HG02973 (cell line): Measurements from ENCODE around the gene GPR162.
A peak's percentile ranks its signal among the peaks of the same experiment; 100 is the strongest.

ENCODE experiments used
- ATAC-seq: cut with Tn5 transposase; IDR thresholded peaks from one replicate; pipeline ENCODE4 v1.9.1; 2021; ENCODE audit warnings: moderate library complexity; ENCODE audit not compliant: unreplicated experiment

Gene GPR162

DNA sequence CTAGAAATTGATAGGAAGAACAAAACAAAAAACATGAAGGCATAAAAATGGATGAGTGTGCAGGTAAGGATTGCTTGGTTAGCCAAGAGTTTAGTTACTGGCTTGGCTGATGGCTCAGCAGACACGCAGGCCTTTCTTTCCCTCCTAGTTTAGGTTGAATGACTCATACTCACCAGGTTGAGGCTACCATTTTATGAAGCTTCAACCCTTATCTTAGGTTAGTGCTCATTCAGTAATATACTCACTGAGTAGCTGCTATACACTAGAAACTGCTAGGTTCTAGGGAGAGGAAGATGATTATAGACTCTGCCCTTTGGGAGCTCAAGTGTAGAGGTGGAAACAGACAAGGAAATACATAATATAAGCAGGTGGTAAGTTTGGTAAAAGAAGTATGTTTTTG, 12.6 kb downstream of the GPR162 start:
- no peak for ATAC-seq

DNA sequence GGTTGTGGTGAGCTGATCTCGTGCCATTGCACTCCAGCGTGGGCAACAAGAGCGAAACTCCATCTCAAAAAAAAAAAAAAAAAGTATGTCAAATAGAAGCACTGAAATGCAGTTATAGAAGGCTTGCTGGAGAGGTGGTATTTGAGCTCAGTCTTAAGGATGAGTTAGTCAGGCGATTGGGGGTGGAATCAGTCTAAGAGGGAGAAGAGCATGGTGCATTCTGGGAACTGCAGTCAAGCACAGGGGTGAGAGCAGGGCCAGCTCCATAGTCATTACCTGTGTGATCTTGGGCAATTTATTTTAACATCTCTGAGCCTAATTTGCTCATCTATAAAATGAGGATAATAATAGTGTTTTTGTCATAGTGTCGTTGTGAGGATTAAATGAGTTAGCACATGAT, 13.3 kb downstream of the GPR162 start:
- ATAC-seq: no peak

DNA sequence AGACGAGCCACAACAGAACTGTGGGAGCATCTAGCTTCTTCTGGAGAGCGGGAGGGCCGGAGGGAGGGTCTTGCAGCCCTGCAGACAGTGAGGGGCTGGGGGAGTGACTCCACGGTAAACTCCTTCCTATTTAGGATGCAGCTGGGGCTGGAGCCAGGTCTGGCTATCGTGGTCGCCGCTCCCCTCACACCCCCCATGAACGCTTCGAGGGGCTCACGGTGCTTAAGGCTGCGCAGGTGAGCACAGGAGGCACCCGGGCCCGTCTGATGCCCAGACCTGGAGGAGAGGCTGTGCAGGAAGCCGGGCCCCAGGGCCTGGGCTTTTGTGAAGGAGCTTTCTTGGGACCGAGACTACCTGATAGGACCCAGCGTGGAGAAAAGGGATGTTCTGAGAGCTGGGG, 15.2 kb downstream of the GPR162 start:
- no peak for ATAC-seq

DNA sequence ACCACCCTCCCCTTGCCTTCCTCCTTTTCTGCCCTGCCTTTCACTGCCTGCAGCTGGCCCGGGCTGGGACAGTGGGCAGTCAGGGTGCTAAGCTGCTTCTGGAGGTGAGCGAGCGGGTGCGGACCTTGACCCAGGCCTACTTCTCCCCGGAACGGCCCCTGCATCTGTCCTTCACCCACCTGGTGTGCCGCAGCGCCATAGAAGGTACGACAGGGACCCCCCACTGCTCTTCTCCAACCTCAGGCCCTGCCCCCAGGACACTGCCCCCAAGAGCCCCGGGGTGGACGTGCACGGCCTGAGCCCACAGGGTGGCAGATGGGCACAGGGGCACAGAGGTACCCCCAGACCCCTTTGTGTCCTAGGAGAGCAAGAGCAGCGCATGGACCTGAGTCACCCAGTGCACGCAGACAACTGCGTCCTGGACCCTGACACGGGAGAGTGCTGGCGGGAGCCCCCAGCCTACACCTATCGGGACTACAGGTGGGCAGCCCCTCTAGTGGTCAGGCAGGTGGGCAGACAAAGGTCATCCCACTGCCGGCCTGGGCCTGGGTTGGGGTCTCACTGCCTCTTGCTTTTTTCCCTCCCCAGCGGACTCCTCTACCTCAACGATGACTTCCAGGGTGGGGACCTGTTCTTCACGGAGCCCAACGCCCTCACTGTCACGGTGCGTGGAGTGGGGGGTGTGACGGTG, 15.9 kb downstream of the GPR162 start:
- ATAC-seq: no peak

DNA sequence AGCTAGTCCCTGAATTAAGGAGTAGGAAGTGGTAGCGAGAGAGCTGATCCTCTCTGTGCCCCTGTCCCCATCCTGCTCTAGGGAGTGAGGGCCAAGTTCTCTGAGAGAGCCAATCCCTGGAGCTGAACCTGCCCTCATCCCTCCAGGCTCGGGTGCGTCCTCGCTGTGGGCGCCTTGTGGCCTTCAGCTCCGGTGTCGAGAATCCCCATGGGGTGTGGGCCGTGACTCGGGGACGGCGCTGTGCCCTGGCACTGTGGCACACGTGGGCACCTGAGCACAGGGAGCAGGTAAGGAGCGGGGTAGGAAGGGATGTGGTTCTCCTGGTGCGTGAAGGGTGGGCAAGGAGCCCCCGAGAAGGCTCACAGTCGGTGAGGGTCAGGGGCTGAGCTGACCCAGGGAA, 17.2 kb downstream of the GPR162 start:
- no peak for ATAC-seq

DNA sequence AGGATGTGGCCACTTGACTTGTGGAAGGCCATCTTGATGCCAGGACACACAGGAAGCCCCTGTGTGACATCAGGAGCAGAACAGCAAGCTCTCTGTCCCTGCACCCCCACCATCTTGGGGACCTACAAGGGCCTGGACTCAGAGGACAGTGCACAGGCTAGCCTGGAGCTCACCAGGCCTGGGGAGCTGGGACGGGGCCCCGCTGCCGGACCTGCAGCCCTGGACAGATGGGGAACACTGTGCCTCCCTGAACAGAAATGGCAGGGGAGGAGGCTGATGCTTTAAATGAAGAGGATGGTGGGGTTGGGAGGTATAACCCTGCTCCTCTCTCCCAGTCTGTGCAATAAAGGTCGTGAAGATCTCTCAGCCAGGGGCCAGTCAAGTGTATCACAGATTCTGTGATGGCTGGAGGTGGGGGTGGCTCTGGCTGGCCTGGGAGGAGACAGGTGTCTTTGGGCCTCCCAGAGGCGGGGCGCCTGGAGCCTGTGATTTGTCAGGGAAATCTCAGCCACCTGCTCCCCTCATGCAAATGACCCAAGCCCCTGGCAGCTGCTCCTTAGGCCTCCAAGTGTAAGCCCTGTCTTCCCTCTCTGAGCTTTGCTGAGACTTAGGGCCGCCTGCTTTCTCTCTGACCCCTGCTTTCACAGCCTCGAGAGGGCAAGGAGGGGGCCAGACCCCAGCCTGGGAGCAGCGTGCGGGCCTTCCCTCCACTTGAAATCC, 18.0 kb downstream of the GPR162 start:
- ATAC-seq: no peak

DNA sequence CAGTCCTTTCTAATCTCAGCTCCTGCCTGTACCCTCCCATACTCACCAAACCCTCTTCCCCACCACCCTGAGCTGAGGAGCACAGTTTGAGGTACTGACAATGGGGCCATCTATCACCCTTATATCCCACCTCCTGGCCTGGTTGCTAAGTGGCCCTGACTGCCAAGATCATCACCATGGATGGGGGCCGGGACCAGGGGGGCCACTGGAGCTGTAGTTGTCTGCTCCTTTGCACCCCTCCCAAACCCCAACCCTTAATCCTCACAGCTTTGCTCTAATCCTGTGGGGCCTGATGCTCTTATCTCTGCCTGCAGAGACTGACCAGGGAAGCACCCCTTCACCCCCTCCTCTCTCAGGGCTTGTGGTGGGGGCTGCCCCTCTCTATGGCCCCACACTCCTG, 18.7 kb downstream of the GPR162 start:
- ATAC-seq: no peak

DNA sequence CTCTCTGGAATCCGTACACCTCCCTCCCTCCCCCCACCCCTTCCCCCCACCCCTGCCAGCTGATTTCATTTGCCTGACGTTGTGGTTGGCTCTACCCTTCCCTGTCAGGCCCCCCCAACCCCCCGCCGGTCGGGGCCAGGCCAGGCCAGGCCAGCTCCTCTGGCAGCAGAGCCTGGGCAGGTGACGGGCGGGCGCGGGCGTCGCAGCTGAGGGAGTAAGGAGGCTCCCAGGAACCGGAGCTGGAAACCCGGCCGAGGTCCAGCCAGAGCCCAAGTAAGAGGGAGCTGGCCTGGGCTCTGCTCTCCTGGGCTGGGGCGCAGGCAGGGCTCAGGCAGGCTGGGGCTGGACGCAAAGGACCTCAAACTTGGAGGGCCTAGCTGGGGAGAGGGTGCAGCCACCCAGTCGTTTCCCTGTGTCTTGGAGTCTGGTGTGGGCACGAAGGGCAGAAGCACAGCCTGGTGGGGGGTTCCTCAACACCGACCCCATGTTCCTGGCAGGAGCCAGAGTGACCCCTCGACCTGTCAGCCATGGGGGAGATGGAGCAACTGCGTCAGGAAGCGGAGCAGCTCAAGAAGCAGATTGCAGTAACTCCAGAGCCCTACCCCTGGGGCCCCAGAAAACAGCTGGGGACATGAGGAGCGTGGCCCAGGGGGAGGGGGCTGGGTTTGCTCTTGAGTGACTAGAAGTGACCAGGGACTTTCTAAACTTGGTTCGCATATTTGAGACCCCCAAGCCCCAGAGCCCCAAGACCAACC, 19.3 kb downstream of the GPR162 start, which contains the start of gene GNB3:
Gene GNB3 (plus strand): TSS at position 165 of the 755 bp plus-strand sequence. CDS start 363 bp downstream, at position 528.
- ATAC-seq: no peak

DNA sequence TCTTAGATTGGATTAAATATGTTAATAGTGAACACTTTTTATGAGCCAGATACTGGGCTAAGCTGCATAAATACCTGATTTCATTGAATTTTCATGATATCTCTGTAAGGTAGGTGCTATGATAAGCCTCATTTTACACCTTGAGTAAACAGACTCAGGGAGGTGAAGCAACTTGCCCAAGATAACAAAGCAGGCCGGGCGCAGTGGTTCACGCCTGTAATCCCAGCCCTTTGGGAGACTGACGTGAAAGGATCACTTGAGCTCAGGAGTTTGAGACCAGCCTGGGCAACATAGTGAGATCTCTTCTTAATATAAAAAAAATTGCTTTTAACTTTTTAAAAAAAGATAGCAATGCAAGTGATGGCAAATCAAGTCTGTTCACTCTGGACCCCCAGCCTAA, 20.5 kb downstream of the GPR162 start:
- ATAC-seq: no peak

DNA sequence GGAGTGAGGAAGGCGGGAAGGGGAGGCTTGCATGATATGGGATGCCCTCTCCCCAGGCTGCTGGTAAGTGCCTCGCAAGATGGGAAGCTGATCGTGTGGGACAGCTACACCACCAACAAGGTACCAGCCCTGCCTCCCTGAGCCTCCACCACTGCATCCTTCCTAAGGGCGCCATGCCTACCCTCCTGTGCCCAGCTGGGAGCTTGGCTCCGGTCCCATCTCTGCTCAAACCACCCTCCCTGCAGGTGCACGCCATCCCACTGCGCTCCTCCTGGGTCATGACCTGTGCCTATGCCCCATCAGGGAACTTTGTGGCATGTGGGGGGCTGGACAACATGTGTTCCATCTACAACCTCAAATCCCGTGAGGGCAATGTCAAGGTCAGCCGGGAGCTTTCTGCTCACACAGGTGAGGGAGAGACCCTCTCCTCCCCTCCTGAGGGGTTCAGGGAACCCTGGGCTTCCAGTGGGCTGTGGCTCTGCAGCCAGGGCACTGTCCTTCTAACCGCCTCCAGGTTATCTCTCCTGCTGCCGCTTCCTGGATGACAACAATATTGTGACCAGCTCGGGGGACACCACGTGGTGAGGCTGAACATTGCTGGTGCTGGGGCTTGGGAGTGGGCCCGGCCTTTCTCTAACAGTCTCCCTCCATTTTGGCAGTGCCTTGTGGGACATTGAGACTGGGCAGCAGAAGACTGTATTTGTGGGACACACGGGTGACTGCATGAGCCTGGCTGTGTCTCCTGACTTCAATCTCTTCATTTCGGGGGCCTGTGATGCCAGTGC, 21.7 kb downstream of the GPR162 start:
- ATAC-seq: no peak

DNA sequence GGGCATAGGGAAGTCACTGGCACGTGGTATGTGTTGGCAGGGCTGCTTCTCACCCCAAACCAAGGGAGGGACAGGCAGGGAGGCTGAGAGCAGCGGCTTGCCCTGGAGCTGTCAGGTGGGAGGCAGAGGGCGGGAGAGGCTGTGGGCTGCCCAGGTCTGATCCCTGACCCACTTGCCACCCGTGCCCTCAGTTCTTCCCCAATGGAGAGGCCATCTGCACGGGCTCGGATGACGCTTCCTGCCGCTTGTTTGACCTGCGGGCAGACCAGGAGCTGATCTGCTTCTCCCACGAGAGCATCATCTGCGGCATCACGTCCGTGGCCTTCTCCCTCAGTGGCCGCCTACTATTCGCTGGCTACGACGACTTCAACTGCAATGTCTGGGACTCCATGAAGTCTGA, 23.8 kb downstream of the GPR162 start:
- ATAC-seq: no peak

DNA sequence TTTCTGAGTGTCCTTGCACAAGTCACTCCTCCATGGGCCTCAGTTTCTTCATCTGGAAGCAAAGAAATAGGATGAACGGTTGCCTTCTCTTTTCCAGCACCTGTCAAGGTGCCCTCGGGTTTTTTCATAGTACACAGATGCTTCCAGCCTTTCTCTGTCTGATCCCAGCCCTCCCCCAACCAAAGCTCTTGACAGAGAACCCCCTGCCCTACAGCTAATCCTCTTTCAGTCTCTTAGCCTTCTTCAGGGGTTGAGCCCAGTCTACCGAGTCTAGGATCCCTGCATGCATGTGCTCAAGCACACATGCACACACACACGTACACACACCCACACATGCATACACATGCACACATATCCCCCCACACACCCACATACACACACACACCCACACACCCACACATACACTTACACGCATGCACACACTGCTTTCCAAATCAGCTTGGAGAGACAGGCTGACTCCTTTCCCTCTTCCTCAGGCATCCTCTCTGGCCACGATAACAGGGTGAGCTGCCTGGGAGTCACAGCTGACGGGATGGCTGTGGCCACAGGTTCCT, 24.8 kb downstream of the GPR162 start:
- no peak for ATAC-seq

DNA sequence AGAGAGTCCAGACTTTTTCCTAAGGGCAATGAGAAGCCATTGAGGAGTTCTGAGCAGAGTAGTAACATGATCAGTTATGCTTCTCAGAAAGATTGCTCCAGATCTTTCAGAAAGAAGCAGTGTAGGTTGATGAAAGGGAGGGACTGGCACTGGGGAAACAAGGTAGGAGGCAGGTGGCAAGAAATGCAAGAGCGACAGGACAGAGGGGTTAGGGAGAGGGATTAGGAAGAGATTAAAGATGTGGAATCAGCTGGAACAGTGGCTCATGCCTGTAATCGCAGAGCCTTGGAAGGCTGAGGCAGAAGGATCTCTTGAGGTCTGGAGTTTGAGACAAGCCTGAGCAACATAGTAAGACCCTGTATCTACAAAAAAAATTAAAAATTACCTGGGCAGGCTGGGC, 26.1 kb downstream of the GPR162 start:
- ATAC-seq: no peak

DNA sequence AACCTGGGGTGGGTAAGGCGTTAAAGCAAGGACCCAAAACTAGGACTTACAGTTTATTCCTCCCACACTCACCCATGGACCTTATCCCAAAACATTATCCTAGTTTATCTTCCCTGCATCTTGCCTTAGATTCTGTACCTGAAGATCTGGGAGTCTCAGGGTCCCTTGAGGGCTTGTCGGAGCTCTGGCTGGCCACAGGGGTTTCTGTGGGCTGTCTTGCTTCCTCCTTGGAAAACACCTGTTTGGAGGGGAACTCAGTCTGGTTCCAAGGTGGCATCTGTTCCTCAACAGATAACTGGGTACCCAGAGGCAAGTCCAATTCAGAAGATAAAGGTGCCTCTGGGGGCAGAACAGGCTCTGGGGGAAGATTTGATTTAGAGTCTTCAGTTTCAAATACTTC, 27.8 kb downstream of the GPR162 start:
- ATAC-seq: no peak

DNA sequence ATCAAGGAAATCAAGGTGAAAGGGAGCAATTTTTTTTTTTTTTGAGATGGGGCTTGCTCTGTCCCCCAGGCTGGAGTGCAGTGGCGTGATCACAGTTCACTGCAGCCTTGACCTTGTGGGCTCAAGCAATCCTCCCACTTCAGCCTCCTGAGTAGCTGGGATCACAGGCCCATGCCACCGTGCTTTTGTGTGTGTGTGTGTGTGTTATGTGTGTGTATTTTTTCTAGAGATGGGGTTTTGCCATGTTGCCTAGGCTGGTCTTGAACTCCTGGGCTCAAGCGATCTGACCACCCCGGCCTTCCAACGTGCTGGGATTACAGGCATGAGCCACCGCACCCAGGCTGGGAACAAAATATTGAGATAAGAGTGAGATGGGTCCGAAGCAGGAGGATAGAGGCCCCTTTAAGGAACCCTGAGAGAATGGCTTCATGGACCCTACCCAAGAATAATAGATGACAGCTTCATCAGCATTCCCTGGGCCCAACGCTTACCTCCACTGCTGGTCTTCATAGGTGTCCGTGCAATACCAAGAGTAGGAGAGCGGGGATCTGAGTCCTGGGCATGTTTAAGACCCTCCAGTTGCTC, 28.4 kb downstream of the GPR162 start:
- no peak for ATAC-seq

DNA sequence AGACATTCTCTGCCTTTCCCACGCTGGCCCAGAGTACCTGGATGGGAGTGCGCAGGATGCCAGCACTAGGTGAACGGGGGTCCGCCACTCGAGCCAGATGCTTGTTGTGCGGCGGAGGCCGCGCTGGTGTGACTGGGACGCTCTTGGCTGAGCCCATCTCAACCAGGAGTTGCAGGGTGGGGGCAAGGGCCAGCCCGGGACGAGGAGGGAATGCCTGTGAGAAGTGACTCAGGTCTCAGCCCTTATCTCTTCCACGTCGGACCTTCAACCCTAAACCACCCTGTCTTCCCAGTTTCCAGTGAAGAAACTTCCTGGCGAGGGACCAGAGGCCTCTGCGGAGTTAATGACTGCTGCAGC, 29.2 kb downstream of the GPR162 start:
- no peak for ATAC-seq

DNA sequence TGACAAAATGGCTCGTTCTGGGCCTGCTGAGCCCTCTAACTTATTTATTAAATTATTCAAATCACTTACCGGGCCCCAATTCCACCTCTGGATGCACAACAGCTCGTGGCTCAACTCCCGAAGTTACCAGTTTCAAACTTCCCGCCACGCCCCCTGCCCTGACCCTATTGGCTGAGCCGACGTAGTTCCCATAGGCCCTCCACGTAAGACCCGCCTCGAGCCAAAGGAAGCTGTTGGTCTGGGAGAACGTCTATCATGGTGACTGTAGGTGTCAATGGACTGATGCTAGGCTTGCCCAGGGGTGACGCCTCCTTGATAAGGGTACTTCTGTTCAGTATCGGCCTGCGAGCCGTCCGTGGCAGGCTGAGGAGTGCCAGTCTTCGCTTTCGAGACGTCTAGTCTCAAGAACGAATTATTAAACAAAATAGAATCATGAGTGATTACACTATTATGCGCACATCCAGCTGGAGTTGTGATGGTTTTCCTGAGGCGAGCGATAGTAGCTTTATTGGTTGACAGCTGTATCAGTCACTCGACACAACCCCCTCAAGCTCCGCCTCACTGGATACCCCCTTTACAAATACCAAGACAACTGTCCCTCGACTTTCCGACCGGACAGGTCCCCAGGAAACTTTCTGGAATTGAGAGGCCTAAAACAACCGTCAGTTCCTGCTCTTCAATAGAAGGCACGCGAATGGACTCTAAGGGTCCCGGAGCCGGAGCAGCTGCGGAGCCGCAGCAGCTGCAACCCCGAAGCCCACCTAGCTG, 29.7 kb downstream of the GPR162 start, which contains the start of gene CDCA3:
Gene CDCA3 (minus strand): TSS at position 134 of the 768 bp plus-strand sequence. CDS start 334 bp downstream, outside the sequence.
- peak; percentile 50 for ATAC-seq

DNA sequence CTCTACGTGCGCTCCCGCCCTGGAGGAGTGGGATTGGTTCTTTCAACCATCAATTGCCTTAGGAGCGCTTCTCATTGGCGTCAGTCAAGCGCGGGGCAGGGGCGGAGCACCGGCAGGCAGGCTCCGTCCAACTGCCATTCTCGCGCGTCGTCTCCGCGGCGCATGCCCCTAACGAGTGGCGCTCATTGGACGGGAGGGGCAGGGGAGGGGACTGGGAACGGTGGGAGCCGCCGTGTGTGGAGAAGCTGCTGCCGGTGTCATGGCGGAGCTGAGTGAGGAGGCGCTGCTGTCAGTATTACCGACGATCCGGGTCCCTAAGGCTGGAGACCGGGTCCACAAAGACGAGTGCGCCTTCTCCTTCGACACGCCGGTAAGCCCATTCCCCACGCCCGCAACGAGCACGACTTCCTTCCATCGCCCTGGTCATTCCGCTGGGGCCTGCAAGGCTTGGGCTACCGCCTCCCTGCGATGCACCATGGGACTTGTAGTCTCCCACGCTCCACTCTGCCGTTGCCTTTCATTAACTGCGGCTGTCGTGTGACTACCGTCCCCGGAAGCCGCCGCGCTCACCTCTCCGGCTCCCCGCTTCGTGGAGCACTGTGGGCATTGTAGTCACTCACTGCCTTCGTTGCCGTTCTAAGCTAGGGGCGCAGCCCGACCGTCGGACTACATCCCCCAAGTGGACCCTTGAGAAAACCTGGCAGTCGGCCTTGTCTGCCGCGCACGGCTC, 30.5 kb downstream of the GPR162 start, which contains the start of gene USP5:
Gene USP5 (plus strand): TSS at position 230 of the 730 bp plus-strand sequence. CDS start 30 bp downstream, at position 260.
- ATAC-seq: peak; percentile 65
